HG02571 (cell line): Measurements from ENCODE around the gene PPP1R13L.
"Not testable (repeated sequence)": the region's sequence is repeated elsewhere in the genome, so short reads cannot be mapped to it uniquely, and the experiment has no call there.

ENCODE experiments used
- ATAC-seq: cut with Tn5 transposase; IDR thresholded peaks from one replicate; pipeline ENCODE4 v1.9.1; 2021; ENCODE audit warnings: mild to moderate bottlenecking, moderate library complexity; ENCODE audit not compliant: unreplicated experiment

The PPP1R13L gene

DNA sequence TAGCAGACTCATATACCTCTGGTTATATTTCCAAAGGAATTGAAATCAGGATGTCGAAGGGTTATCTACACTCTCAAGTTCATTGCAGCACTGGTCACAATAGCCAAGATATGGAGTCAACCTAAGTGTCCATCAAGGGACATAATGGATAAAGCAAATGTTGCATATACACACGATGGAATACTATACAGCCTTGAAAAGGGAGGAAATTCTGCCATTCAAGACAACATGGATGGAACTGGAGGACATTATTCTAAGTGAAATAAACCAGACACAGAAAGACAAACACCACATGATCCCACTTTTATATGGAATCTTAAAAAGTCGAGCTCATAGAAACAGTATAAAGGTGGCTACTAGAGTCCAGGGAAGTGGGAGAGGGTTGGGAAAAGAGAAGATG, 32.5 kb upstream of the PPP1R13L start:
- no peak for ATAC-seq

DNA sequence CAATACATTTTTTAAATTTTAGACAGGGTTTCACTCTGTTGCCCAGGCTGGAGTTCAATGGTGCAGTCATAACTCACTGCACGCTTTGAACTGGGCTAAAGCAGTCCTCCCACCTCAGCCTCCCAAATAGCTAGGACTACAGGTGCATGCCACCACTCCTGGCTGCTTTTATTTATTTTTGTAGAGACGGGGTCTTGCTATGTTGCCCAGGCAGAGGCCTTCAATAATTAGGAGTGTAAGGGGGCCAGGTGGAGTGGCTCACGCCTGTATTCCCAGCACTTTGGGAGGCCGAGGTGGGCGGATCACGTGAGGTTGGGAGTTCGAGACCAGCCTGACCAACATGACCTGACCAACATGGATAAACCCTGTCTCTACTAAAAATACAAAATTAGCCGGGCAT, 27.7 kb upstream of the PPP1R13L start:
- not testable (repeated sequence) for ATAC-seq

DNA sequence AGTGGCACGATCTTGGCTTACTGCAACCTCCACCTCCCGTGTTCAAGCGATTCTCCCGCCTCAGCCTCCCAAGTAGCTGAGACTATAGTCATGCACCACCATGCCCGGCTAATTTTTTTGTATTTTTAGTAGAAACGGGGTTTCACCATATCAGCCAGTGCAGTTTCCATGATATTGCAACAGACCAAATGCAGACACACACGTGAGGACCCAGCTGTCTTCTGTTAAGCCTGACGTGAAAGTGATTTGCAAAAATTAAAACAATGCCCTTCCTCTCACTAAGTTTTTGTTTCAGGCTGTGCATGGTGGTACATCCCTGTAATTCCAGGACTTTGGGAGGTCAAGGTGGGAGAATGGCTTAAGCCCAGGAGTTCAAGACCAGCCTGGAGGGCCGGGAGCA, 26.1 kb upstream of the PPP1R13L start:
- ATAC-seq, result not testable (repeated sequence)

DNA sequence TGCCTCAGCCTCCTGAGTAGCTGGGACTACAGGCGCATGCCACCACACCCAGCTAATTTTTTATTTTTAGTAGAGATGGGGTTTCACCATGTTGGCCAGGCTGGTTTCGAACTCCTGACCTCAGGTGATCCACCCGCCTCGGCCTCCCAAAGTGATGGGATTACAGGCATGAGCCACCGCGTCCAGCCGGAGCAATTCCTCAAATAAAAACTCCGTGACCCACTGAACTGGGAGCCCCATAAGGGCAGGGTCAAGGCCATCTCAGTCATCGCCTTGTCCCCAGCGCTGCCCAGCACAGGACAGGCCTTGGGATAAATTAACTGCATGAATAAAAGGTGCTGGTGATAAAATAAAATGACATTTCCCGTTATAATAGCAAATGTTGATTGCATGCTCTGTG, 25.0 kb upstream of the PPP1R13L start:
- ATAC-seq, result not testable (repeated sequence)

DNA sequence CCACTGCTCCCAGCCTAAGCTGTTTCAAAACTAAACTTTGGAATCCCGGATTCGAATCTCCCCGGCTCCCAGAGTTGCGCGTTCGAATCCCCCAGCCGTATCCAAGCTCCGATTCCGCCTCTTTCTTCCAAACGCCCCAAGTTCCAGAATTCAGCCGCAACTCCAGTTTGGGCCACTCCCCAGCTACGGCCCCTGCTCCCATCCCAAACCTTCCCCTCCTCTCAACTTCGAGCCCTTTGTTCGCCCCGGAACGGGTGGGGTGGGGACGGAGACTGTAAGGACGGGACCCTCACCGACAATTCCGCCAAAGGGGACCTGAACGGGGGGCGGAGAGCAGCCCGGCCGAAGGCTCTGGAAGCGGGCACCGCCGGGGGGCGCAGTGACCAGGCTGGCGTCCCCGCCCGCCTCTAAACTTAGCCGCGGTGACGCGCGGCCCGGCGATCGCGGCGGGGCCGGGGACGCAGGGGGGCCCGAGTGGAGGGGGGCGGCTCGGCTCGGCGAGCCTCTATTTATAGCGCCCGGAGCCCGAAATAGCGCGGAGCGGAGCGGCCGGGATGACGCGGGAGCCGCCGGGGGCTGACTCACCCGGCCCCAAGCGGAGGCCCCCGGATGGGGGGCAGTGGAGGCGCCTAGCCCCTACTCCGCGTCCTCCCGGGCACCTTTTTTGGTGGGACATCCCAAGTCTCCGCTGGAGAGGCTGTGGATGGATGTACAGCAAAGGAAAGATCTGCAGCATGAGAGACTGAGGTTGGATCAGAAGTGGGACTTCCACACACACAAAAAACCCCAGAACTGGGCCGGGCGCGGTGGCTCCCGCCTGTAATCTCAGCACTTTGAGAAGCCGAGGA, 23.7 kb upstream of the PPP1R13L start:
- ATAC-seq, result no peak

DNA sequence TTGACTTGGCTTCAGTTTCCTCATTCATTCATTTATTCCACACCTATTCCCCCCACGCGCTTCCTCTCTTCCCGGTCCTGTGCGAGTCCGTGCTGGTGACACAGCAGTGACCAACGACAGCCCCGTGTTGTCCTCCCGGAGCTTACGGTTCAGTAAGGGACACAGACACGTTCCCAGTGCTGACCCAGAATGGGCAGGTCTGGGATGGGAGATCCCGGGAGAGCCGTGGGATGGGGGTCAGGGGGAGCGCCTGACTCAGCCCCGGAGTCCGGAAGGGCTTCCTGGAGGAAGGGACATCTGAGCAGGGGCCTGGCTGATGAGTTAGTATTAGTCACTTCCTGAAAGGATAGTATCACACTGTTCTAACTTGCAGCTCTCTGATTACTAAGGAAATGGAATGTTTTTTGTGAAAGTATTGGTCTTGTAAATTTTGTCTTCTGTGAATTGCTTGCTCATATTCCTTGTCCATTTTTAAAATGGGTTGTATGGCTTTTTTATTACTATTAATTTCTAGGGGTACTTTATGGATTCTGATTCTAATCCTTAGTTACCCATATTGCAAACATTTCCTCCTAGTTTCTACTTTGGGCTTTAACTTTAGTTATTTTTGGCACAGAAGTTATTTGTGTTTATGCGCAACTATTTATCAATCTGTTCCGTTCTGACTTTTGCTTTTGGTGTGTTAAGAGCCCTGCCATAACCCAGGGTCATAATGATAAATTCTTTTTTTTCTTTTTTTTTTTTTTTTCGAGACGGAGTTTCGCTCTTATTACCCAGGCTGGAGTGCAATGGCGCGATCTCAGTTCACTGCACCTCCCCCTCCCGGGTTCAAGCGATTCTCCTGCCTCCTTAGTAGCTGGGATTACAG, 19.6 kb upstream of the PPP1R13L start:
- no peak for ATAC-seq

DNA sequence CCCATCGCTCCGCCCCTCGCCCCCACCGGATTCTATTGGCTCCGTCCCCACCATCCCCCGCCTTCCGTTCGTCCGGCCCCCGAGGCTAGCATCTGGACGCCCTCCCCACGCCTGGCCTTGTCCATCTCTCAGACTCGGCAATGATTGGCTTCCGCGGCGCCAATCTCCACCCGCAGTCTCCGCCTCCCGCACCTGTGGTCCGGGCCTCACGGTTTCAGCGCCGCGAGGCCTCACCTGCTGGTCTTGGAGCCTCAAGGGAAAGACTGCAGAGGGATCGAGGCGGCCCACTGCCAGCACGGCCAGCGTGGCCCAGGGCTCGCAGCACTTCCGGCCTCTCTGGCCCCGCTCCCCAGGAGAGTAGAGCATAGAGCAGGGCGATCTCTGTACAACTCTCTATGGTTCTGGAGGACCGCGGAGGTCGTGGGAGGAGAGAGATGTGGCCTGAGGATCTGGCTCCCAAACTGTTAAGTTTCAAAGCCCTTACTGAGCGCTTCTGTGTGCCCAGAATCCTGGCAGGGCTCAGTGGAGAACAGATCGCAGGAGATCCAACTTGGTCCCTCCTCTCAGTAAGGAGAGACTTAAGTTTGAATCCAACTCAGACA, 18.8 kb upstream of the PPP1R13L start, which contains the start of gene ERCC1:
TSS of gene ERCC1 (minus strand) at position 329 of the 602 bp plus-strand sequence. CDS start 543 bp downstream, outside the sequence.
- peak; percentile 61 for ATAC-seq

DNA sequence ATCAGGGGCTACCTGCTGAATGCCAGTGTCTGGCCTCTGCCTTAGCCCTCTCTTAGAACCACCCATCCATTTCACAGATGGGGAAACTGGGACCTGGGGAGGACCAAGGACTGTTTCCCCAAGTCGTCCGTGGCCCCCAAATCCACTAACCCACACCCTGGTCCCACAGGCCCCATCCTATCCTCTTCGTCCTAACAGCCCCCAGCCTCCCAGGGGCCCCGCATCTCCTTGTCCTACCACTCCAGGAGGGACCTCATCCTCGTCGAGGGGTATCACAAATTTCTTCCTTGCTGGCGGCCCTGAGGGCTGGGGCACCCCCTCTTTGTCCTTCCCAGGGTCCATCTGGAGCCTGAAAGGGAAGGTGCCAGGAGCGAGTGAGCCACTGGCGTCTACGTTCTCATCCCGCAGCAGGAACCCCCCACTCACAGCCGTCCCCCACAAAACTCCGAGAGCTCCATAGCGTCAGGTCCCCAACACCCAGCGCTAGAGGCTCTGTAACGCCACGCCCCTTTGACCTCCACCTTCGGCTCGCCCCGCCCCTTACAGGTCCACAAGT, 18.2 kb upstream of the PPP1R13L start:
- ATAC-seq, result no peak

DNA sequence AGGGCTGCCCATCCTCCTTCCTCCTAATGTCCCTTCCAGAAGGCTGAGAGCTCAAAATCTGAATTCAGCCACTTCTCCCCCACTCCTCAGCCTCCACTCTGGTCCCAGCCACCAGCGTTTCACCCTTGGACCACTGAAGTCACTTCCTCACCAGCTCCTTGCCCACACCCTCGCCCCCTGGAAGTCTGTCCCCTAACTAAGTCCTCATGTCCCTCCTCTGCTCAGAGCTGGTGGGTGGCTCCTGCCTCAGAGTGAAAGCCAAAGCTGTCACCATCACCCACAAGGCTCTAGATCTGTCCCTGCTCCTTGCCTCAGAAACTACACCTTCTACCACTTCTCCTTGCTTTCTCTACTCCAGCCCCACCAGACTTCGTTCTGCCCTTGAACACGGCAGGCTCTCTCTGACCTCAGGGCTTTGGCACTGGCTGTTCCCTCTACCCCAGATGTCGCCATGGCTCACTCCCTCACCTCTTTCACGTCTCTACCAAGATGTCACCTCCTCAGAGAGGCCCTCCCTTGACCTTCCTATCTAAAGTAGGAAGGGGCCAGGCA, 17.2 kb upstream of the PPP1R13L start:
- ATAC-seq, result no peak

DNA sequence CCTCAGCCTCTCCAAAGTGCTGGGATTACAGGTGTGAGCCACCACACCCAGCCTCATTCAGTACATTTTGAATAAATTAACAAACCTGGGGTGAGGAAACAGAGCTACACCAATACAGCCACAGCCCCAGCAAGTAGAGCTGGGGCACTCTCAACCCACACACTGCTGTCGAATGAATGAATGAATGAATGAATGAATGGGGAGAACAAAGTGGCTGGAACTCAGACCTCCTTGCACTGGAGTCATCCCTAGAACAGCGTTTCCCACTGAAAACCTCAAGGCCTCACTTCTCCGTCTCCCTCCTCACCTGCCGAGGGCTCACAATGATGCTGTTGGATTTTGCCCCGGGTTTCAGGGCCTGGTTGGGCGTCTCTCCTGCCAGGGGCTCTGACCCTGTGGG, 16.0 kb upstream of the PPP1R13L start:
- ATAC-seq, result no peak

DNA sequence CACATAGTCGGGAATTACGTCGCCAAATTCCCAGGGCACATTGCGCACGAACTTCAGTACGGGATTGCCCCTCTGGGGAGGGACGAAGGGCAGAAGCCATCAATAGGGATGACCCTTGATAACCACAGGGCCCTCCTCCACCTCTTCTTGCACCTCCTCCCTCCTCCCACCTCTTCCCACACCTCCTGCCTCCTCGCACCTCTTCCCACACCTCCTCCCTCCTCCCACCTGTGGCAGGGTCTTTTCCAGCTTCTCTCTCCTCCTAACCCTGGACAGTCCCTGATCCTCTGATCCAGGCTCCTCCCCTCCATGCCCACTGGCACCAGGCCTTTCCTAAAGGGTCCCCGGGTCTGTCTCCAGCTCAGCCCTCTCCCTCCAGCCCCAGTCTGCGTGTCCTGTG, 15.5 kb upstream of the PPP1R13L start:
- ATAC-seq, result no peak

DNA sequence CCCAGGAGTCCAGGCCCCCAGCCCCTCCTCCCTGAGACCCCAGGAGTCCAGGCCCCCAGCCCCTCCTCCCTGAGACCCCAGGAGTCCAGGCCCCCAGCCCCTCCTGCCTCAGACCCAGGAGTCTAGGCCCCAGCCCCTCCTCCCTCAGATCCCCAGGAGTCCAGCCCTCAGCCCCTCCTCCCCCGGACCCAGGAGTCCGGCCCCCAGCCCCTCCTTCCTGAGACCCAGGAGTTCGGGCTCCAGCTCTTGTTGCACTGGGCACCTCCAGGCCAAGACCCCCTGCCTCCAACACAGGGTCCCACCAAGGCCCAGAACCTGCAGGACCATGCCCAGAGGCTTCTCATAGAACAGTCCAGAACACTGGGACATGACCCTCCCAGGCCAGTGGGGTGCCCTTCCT, 15.0 kb upstream of the PPP1R13L start:
- no peak for ATAC-seq

DNA sequence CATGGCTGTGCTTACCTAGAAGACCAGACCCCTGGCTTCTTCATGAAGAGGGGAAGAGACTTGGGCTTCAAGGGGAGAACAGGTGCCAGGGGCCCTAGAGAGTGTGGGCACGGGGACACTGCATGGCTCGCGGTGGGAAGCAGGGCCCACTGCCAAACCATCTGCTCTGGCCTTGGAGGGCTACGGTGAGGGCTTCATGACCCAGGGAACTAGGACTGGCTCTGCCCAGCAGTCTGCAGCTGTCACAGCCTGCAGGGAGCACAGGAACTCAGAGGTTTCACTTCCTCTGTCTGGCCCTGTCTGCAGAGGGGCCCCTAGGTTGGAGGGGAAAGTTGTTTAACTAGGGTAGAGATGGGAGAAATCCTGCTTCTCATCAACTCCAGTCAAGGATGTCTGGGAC, 14.5 kb upstream of the PPP1R13L start:
- ATAC-seq, result peak; percentile 40

DNA sequence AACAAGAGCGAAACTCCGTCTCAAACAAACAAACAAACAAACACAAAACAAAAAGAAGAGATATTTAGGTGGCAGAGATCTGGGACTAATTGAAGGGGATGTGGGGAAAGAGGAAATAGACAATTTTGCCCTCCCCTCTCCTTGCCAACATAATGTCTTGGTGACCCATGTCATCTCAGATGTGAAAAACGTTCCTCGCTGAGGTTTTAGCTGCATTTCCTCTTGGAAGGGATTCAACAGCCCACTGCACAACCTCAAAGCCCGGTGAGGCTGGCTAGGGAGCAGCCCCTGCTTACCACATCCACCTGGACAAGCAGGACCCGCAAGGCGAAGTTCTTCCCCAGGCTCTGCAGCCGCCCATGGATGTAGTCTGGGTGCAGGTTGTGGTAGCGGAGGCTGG, 13.9 kb upstream of the PPP1R13L start:
- ATAC-seq, result no peak

DNA sequence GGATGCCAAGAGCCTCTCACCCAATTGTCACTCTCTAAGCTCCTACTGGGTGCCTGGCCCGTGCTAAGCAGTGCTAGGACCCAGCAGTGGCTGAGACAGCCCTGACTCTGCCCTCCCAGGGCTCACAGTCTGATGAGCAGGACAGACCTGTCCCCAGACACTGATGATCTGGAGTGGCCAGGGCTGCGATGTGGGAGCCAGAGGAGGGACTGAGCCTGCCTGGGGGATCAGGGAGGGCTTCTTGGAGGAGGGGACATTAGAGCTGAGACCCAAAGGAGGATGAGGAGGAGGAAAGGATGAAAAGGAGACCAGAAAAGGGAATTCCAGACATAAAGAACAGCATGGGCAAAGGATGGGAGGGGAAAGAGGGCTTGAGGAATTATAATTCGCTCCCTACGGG, 12.3 kb upstream of the PPP1R13L start:
- no peak for ATAC-seq

DNA sequence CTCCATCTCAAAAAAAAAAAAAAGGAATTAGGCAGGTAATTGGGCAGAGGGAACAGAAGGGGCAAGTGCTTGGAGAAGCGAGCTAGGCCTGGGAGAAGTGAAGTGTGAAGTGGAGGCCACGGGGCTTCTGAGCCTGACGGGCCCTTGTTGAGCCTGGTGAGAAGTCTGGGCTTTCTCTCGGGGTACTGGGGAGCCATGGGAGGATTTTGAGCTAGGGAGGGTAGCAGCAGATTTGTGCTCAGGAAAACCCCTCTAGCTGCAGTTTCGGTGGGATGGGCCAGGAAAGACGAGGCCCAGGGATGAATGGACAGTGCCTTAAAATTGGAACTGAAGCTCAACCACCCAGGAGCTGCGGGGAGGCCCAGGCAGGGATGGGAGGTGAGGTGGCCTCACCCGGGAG, 9.6 kb upstream of the PPP1R13L start:
- no peak for ATAC-seq

DNA sequence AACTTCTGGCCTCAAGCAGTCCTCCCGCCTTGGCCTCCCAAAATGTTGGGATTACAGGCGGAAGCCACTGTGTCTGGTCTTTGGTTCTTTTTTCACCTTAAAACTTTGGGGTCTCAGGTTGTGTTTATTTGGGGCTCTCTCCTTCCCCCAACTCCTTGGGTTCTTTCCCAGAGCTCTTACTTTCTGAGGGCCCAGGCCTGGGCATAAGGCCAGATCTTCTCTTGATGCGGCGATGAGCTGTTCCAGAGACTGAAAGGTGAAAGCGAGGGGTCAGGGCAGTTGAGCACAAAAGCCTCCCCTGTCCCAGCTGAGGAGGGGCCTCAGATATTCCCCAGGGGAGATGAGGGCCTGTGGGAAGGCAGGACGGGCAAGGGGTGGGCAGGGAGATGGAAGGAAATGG, 8.6 kb upstream of the PPP1R13L start:
- ATAC-seq, result no peak

DNA sequence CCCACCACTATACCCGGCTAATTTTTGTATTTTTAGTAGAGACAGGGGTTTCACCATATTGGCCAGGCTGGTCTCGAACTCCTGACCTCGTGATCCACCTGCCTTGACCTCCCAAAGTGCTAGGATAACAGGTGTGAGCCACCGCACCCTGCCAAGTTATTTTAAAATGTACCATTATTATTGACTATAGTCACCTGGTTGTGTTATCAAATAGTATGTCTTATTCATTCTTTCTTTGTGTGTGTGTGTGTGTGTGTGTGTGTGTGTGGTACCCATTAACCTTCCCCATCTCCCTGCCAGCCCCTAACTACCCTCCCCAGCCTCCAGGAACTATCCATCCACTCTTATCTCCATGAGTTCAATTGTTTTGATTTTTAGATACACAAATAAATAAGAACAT, 5.5 kb upstream of the PPP1R13L start:
- not testable (repeated sequence) for ATAC-seq

DNA sequence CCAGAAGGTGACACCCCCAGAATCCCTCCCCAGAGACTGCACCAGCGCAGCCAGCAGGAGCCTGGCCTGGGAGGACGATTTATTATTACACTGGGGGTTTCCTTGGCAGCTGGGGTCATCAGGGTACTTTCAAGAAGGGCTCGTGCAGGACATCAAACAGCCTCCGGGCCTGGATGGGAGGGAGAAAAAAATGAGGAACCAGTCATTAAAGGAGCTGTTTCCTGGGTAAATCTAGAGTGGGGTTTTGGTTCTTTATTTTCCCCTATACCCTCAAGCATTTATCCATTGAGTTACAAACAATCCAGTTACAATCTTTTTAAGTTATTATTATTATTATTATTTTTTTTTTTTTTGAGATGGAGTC, 4.7 kb upstream of the PPP1R13L start:
- ATAC-seq, result no peak

DNA sequence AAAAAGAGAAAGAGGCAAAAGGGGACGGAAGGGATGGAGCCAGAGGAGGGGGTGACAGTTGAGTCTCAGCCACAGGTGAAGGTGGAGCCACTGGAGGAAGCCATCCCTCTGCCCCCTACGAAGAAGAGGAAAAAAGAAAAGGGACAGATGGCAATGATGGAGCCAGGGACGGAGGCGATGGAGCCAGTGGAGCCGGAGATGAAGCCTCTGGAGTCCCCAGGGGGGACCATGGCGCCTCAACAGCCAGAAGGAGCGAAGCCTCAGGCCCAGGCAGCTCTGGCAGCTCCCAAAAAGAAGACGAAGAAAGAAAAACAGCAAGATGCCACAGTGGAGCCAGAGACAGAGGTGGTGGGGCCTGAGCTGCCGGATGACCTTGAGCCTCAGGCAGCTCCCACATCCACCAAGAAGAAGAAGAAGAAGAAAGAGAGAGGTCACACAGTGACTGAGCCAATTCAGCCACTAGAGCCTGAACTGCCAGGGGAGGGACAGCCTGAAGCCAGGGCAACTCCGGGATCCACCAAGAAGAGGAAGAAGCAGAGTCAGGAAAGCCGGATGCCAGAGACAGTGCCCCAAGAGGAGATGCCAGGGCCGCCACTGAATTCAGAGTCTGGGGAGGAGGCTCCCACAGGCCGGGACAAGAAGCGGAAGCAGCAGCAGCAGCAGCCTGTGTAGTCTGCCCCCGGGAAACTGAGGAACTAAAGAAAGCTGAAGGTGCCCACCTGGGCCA, 4.1 kb upstream of the PPP1R13L start:
- no peak for ATAC-seq
